PC-9 (cell line): ENCODE results near the gene FUT8. TPM values are rescaled to one million over a fixed set of nuclear protein-coding genes. Genes with fewer than 3 reads are reported as not detected.
A peak's percentile ranks its signal among the peaks of the same experiment; 100 is the strongest.

Source experiments
- BruUV-seq: library from RNA; stranded (reverse); fragments of 400-500 nt; replicated peaks from 2 replicates; lab custom pipeline; 2021; lab: Mats Ljungman, UMichigan
- CTCF ChIA-PET: fragments of 300-600 bp; sonication (Branson Sonifier 250); formaldehyde crosslinking; loops from one replicate; lab custom pipeline; 2022; ENCODE audit warnings: antibody characterized with exemption; lab: Charles Lee
- POLR2A ChIA-PET: fragments of 300-600 bp; sonication (Branson Sonifier 250); formaldehyde crosslinking; loops from one replicate; lab custom pipeline; 2022; ENCODE audit warnings: antibody characterized with exemption; ENCODE audit not compliant: unreplicated experiment; lab: Charles Lee
- DNase-seq, 2 experiments: peaks; one replicate each; pipeline versions ENCODE4 v3.0.0 to v3.0.0-alpha.2; 2015 to 2022; ENCODE audit warnings: mixed read lengths in 1 of 2
- H2AFZ ChIP-seq: fragments of 200-600 bp; sonication (generic); 2 replicates; pipeline ENCODE4 v1.8.1; 2017; ENCODE audit warnings: antibody characterized with exemption
- H3F3A ChIP-seq: fragments of 200-600 bp; sonication (generic); 2 replicates; pipeline ENCODE4 v1.8.1; 2017; ENCODE audit warnings: antibody characterized with exemption, mild to moderate bottlenecking, low read depth; ENCODE audit not compliant: insufficient read depth
- H3K27ac ChIP-seq: fragments of 200-600 bp; sonication (generic); 2 replicates; pipeline ENCODE4 v1.6.1; 2016; ENCODE audit warnings: mixed run types
- H3K27me3 ChIP-seq: fragments of 200-600 bp; sonication (generic); 2 replicates; pipeline ENCODE4 v1.6.1; 2016; ENCODE audit warnings: low read depth, mixed run types; ENCODE audit not compliant: insufficient read depth
- H3K36me3 ChIP-seq: fragments of 200-600 bp; sonication (generic); 2 replicates; pipeline ENCODE4 v1.6.1; 2016; ENCODE audit warnings: low read depth, mixed run types
- H3K4me1 ChIP-seq: fragments of 200-600 bp; sonication (generic); replicated peaks from 2 replicates; pipeline ENCODE4 v1.6.1; 2016; ENCODE audit warnings: mixed run types; ENCODE audit not compliant: insufficient read depth
- H3K4me2 ChIP-seq: fragments of 200-600 bp; sonication (generic); 2 replicates; pipeline ENCODE4 v1.6.1; 2017; ENCODE audit warnings: mixed run types
- H3K4me3 ChIP-seq: fragments of 200-600 bp; sonication (generic); 2 replicates; pipeline ENCODE4 v1.6.1; 2016; ENCODE audit warnings: mixed run types
- H3K79me2 ChIP-seq: fragments of 200-600 bp; sonication (generic); 2 replicates; pipeline ENCODE4 v1.6.1; 2017; ENCODE audit warnings: low read depth, mixed run types
- H3K9me2 ChIP-seq: fragments of 200-600 bp; sonication (generic); 2 replicates; pipeline ENCODE4 v1.8.1; 2017; ENCODE audit warnings: mild to moderate bottlenecking; ENCODE audit not compliant: insufficient read depth
- H3K9me3 ChIP-seq: fragments of 200-600 bp; sonication (generic); 2 replicates; pipeline ENCODE4 v1.8.1; 2016; ENCODE audit warnings: low read depth; ENCODE audit not compliant: insufficient read depth
- H4K20me1 ChIP-seq: fragments of 200-600 bp; sonication (generic); 2 replicates; pipeline ENCODE4 v1.8.1; 2017; ENCODE audit not compliant: insufficient read depth
- CTCF ChIP-seq: fragments of 200-600 bp; sonication (generic); conservative IDR thresholded peaks from 2 replicates; pipeline ENCODE4 v1.6.1; 2017; ENCODE audit warnings: mixed run types, antibody characterized with exemption, mild to moderate bottlenecking, moderate library complexity
- EZH2 ChIP-seq: fragments of 200-600 bp; sonication (generic); IDR thresholded peaks from 2 replicates; pipeline ENCODE4 v1.8.0; 2017; ENCODE audit warnings: antibody characterized with exemption, low read depth
- intact Hi-C: fragments of 100-400 bp; cut with micrococcal nuclease; formaldehyde crosslinking; loops from one replicate; pipeline ENCODE4 v1.10.0; 2022; ENCODE audit not compliant: unreplicated experiment
- total RNA-seq: library from RNA; stranded (reverse); gene quantifications from 2 replicates; pipeline ENCODE4 v1.2.3, GENCODE V29; 2021

FUT8 gene
- total RNA-seq, 1 experiment from 2014 or later = 134 TPM

GRCh38 chr14:65502676-65503124 is 90.2 kb downstream of the FUT8 start:
- no TSS peak for BruUV-seq
- DNase-seq = peak; percentile 8 to 45
- Histone ChIP-seq H4K20me1 (peaks cover 51% of the 10 kb centered on the region), H3K27ac (peak overlapping the region; percentile 27), H3K27me3 (no peaks in the 10 kb centered on the region), H3K36me3 (0 out of 2 replicates have a peak, but pooled peaks cover 6% of the 10 kb centered on the region), H3F3A (peaks cover 53% of the 10 kb centered on the region), H3K9me2 (no peaks in the 10 kb centered on the region), H3K79me2 (peaks cover 97% of the 10 kb centered on the region), H3K4me1 (no peaks in the 10 kb centered on the region; the same call in 1 of the 2 replicates), H3K4me2 (no peak overlapping the region), H3K4me3 (no peak overlapping the region), H2AFZ (no peak overlapping the region), H3K9me3 (no peaks in the 10 kb centered on the region; the same call in 1 of the 2 replicates)
- TF ChIP-seq EZH2 = no peak
- POLR2A ChIA-PET = no interaction called here
- intact Hi-C loops = no loop called here
- CTCF ChIA-PET = no interaction called here

- Histone ChIP-seq H3F3A (peaks cover 51% of the 10 kb centered on the region), H3K4me2 (no peak overlapping the region), H3K79me2 (peaks cover 97% of the 10 kb centered on the region), H3K36me3 (0 out of 2 replicates have a peak, but pooled peaks cover 6% of the 10 kb centered on the region), H3K4me3 (no peak overlapping the region), H3K4me1 (no peaks in the 10 kb centered on the region; the same call in 1 of the 2 replicates), H3K27ac (peak overlapping the region; percentile 37), H3K9me3 (no peaks in the 10 kb centered on the region; the same call in 1 of the 2 replicates), H3K9me2 (no peaks in the 10 kb centered on the region), H2AFZ (no peak overlapping the region), H4K20me1 (peaks cover 44% of the 10 kb centered on the region), H3K27me3 (no peaks in the 10 kb centered on the region)
- intact Hi-C loops = no loop called here
- TF ChIP-seq CTCF (no peak), EZH2 (no peak)
- POLR2A ChIA-PET = no interaction called here
- BruUV-seq = no TSS peak
- DNase-seq = no peak
- CTCF ChIA-PET = no interaction called here
Observed at GRCh38 chr14:65503771-65504170, 91.2 kb downstream of the FUT8 start.

- no peak overlapping the region for H3K27ac ChIP-seq
- ChIA-PET CTCF (no interaction called here), POLR2A (no interaction called here)
- H3F3A ChIP-seq = peaks cover 36% of the 10 kb centered on the region
- H3K79me2 ChIP-seq = peaks cover 97% of the 10 kb centered on the region
- no peak overlapping the region for H3K4me3 ChIP-seq
- TF ChIP-seq CTCF (no peak), EZH2 (no peak)
- H3K4me2 ChIP-seq = no peak overlapping the region
- H3K9me2 ChIP-seq = no peaks in the 10 kb centered on the region
- H3K36me3 ChIP-seq = 0 out of 2 replicates have a peak, but pooled peaks cover 3% of the 10 kb centered on the region
- BruUV-seq = no TSS peak
- DNase-seq = no peak
- peaks cover 46% of the 10 kb centered on the region for H4K20me1 ChIP-seq
- H3K4me1 ChIP-seq = no peaks in the 10 kb centered on the region; the same call in 1 of the 2 replicates
- intact Hi-C loops = no loop called here
- no peaks in the 10 kb centered on the region for H3K27me3 ChIP-seq
- no peaks in the 10 kb centered on the region; the same call in 1 of the 2 replicates for H3K9me3 ChIP-seq
- no peak overlapping the region for H2AFZ ChIP-seq
Observed at GRCh38 chr14:65506801-65507200, 94.3 kb downstream of the FUT8 start.

- intact Hi-C loops = no loop called here
Observed at GRCh38 chr14:65509842-65510241, 97.3 kb downstream of the FUT8 start.

More at GRCh38 chr14:65509842-65510241, 97.3 kb downstream of the FUT8 start:
- no peak for TF ChIP-seq CTCF
- no peak for TF ChIP-seq EZH2
- H3F3A ChIP-seq = peaks cover 21% of the 10 kb centered on the region
- H3K4me3 ChIP-seq = no peak overlapping the region
- DNase-seq = no peak
- no peaks in the 10 kb centered on the region; the same call in 1 of the 2 replicates for H3K9me3 ChIP-seq
- POLR2A ChIA-PET = no interaction called here
- H3K27ac ChIP-seq = no peak overlapping the region
- CTCF ChIA-PET = no interaction called here
- no peaks in the 10 kb centered on the region for H3K27me3 ChIP-seq
- peaks cover 38% of the 10 kb centered on the region; the same call in 1 of the 2 replicates for H4K20me1 ChIP-seq
- no peaks in the 10 kb centered on the region for H3K9me2 ChIP-seq
- no peak overlapping the region for H3K4me2 ChIP-seq
- BruUV-seq = no TSS peak
- H3K4me1 ChIP-seq = no peaks in the 10 kb centered on the region
- 0 out of 2 replicates have a peak, but pooled peaks cover 3% of the 10 kb centered on the region for H3K36me3 ChIP-seq
- peaks cover 96% of the 10 kb centered on the region for H3K79me2 ChIP-seq
- H2AFZ ChIP-seq = no peak overlapping the region
